Mesenchymal stem cell (in vitro differentiated cells and primary cell): Measurements from ENCODE around the gene GGPS1.

Experiments
- DNase-seq: peaks from one replicate; pipeline ENCODE4 v3.0.0-alpha.2; 2013
- H2AFZ ChIP-seq: one replicate; pipeline ENCODE4 v1.6.1; 2013; ENCODE audit warnings: low read depth, mild to moderate bottlenecking, control low read depth, inconsistent platforms, low read length, moderate library complexity
- H2AK5ac ChIP-seq: 2 replicates; pipeline ENCODE4 v1.6.1; 2013; ENCODE audit warnings: low read length, moderate library complexity, mild to moderate bottlenecking, inconsistent platforms; ENCODE audit not compliant: severe bottlenecking
- H2BK120ac ChIP-seq: one replicate; pipeline ENCODE4 v1.6.1; 2013; ENCODE audit warnings: low read depth, mild to moderate bottlenecking, inconsistent platforms, low read length, moderate library complexity
- H2BK12ac ChIP-seq, 2 experiments: one replicate each; pipeline ENCODE4 v1.6.1; 2013; ENCODE audit warnings: inconsistent platforms in 2 of 2, low read length in 2 of 2, mild to moderate bottlenecking in 2 of 2, moderate library complexity in 2 of 2, control low read depth in 1 of 2
- H2BK15ac ChIP-seq: one replicate; pipeline ENCODE4 v1.6.1; 2013; ENCODE audit warnings: mild to moderate bottlenecking, low read depth, inconsistent platforms; ENCODE audit not compliant: poor library complexity, severe bottlenecking
- H2BK5ac ChIP-seq: 2 replicates; pipeline ENCODE4 v1.6.1; 2013; ENCODE audit warnings: low read depth, mild to moderate bottlenecking, low read length, control low read depth, inconsistent platforms; ENCODE audit not compliant: poor library complexity, severe bottlenecking
- H3K14ac ChIP-seq, 2 experiments: one replicate each; pipeline ENCODE4 v1.6.1; 2013; ENCODE audit warnings: inconsistent platforms in 2 of 2, low read length in 2 of 2, control low read depth in 1 of 2, mild to moderate bottlenecking in 1 of 2, moderate library complexity in 1 of 2
- H3K18ac ChIP-seq, 2 experiments: one replicate each; pipeline ENCODE4 v1.6.1; 2013; ENCODE audit warnings: inconsistent platforms in 2 of 2, low read length in 2 of 2, control low read depth in 1 of 2, low read depth in 1 of 2, mild to moderate bottlenecking in 1 of 2
- H3K23ac ChIP-seq, 2 experiments: one replicate each; pipeline ENCODE4 v1.6.1; 2013; ENCODE audit warnings: inconsistent platforms in 2 of 2, low read length in 2 of 2, mild to moderate bottlenecking in 2 of 2, moderate library complexity in 2 of 2, control low read depth in 1 of 2
- H3K27ac ChIP-seq: 2 replicates; pipeline ENCODE4 v1.5.1; 2013; ENCODE audit warnings: mild to moderate bottlenecking, moderate library complexity, low read length, control low read depth, inconsistent platforms; ENCODE audit not compliant: poor library complexity, severe bottlenecking
- H3K27me3 ChIP-seq, 2 experiments: 2 replicates each; pipeline versions ENCODE4 v1.6.1 to v1.7.0; 2013; ENCODE audit warnings: low read length in 2 of 2, mild to moderate bottlenecking in 2 of 2, moderate library complexity in 2 of 2, control low read depth in 1 of 2, inconsistent platforms in 1 of 2; ENCODE audit not compliant: control insufficient read depth in 1 of 2, insufficient read depth in 1 of 2
- H3K36me3 ChIP-seq, 2 experiments: 2 replicates each; pipeline versions ENCODE4 v1.6.1 to v1.7.0; 2013; ENCODE audit warnings: low read length in 2 of 2, control low read depth in 1 of 2, inconsistent platforms in 1 of 2, low read depth in 1 of 2, mild to moderate bottlenecking in 1 of 2; ENCODE audit not compliant: insufficient read depth in 2 of 2, control insufficient read depth in 1 of 2
- H3K4ac ChIP-seq, 2 experiments: one replicate each; pipeline ENCODE4 v1.6.1; 2013; ENCODE audit warnings: inconsistent platforms in 2 of 2, low read length in 2 of 2, mild to moderate bottlenecking in 2 of 2, moderate library complexity in 2 of 2, control low read depth in 1 of 2, low read depth in 1 of 2
- H3K4me1 ChIP-seq: 2 replicates; pipeline ENCODE4 v1.6.1; 2013; ENCODE audit warnings: low read depth, low read length, control low read depth; ENCODE audit not compliant: control insufficient read depth, insufficient read depth
- H3K4me2 ChIP-seq: 2 replicates; pipeline ENCODE4 v1.6.1; 2013; ENCODE audit warnings: low read length, mild to moderate bottlenecking, inconsistent platforms; ENCODE audit not compliant: poor library complexity, severe bottlenecking
- H3K4me3 ChIP-seq, 2 experiments: 2 replicates each; pipeline versions ENCODE4 v1.5.1 to v1.7.0; 2013; ENCODE audit warnings: low read length in 2 of 2, mild to moderate bottlenecking in 2 of 2, control low read depth in 1 of 2, low read depth in 1 of 2; ENCODE audit not compliant: insufficient read depth in 1 of 2
- H3K79me1 ChIP-seq: replicated peaks from 2 replicates; pipeline ENCODE4 v1.6.1; 2013; ENCODE audit warnings: mild to moderate bottlenecking, control low read depth, low read length, inconsistent platforms; ENCODE audit not compliant: poor library complexity, severe bottlenecking
- H3K9ac ChIP-seq: 2 replicates; pipeline ENCODE4 v1.7.0; 2013; ENCODE audit warnings: mild to moderate bottlenecking, low read length, moderate library complexity
- H3K9me3 ChIP-seq: 2 replicates; pipeline ENCODE4 v1.7.0; 2013; ENCODE audit warnings: mild to moderate bottlenecking, low read length; ENCODE audit not compliant: control insufficient read depth
- H4K8ac ChIP-seq: one replicate; pipeline ENCODE4 v1.6.1; 2013; ENCODE audit warnings: inconsistent platforms, mild to moderate bottlenecking, low read length, moderate library complexity
- H4K91ac ChIP-seq: one replicate; pipeline ENCODE4 v1.6.1; 2013; ENCODE audit warnings: mild to moderate bottlenecking, low read length, inconsistent platforms
- WGBS: methylation state at CpG from one replicate; pipeline ENCODE4 v1.1.7; 2013; ENCODE audit warnings: mixed read lengths; 5-methylcytosine and 5-hydroxymethylcytosine counted together

The GGPS1 gene

GRCh38 chr1:235341334-235341733 is 13.0 kb downstream of the GGPS1 start:
- Histone ChIP-seq H3K9ac (no peak overlapping the region), H3K4me1 (no peaks in the 10 kb centered on the region), H3K36me3 (peaks cover 15 to 65% of the 10 kb centered on the region in 2 experiments), H2AFZ (no peak overlapping the region), H2AK5ac (no peak overlapping the region), H4K91ac (no peak overlapping the region), H2BK12ac (no peak overlapping the region), H3K27me3 (no peaks in the 10 kb centered on the region), H2BK5ac (no peak overlapping the region), H3K18ac (no peak overlapping the region), H3K4me2 (no peak overlapping the region), H2BK120ac (no peak overlapping the region), H4K8ac (no peak overlapping the region), H3K9me3 (no peaks in the 10 kb centered on the region), H2BK15ac (no peak overlapping the region), H3K23ac (no peak overlapping the region), H3K4ac (no peak overlapping the region), H3K14ac (no peak overlapping the region), H3K4me3 (no peak overlapping the region), H3K27ac (no peak overlapping the region), H3K79me1 (peaks cover 12% of the 10 kb centered on the region)
- 81% methylated on average over 1 of the region's 1 CpG for WGBS
- no peak for DNase-seq

GRCh38 chr1:235342039-235342438 is 13.7 kb downstream of the GGPS1 start:
- H2BK120ac ChIP-seq = no peak overlapping the region
- no peaks in the 10 kb centered on the region for H3K4me1 ChIP-seq
- no peak overlapping the region for H3K9ac ChIP-seq
- WGBS = 88% methylated on average over 6 of the region's 6 CpGs
- no peaks in the 10 kb centered on the region for H3K9me3 ChIP-seq
- H3K79me1 ChIP-seq = peaks cover 12% of the 10 kb centered on the region
- H3K27ac ChIP-seq = no peak overlapping the region
- no peak overlapping the region for H2BK5ac ChIP-seq
- no peak for DNase-seq
- no peak overlapping the region for H2BK15ac ChIP-seq
- no peak overlapping the region for H2BK12ac ChIP-seq
- H3K4me3 ChIP-seq = no peak overlapping the region
- no peak overlapping the region for H2AK5ac ChIP-seq
- no peak overlapping the region for H3K23ac ChIP-seq
- no peak overlapping the region for H3K14ac ChIP-seq
- no peak overlapping the region for H4K91ac ChIP-seq
- peaks cover 16 to 58% of the 10 kb centered on the region in 2 experiments for H3K36me3 ChIP-seq
- no peak overlapping the region for H4K8ac ChIP-seq
- no peaks in the 10 kb centered on the region for H3K27me3 ChIP-seq
- no peak overlapping the region for H3K18ac ChIP-seq
- no peak overlapping the region for H2AFZ ChIP-seq
- no peak overlapping the region for H3K4me2 ChIP-seq
- H3K4ac ChIP-seq = no peak overlapping the region

GRCh38 chr1:235342471-235342870 is 14.1 kb downstream of the GGPS1 start:
- Histone ChIP-seq H3K18ac (no peak overlapping the region), H2BK5ac (no peak overlapping the region), H2BK12ac (no peak overlapping the region), H3K9ac (no peak overlapping the region), H4K8ac (no peak overlapping the region), H3K4ac (no peak overlapping the region), H3K4me2 (no peak overlapping the region), H2AK5ac (no peak overlapping the region), H3K14ac (no peak overlapping the region), H3K4me1 (no peaks in the 10 kb centered on the region), H3K23ac (no peak overlapping the region), H2AFZ (no peak overlapping the region), H3K27me3 (no peaks in the 10 kb centered on the region), H2BK15ac (no peak overlapping the region), H2BK120ac (no peak overlapping the region), H4K91ac (no peak overlapping the region), H3K4me3 (no peak overlapping the region), H3K9me3 (no peaks in the 10 kb centered on the region), H3K36me3 (peaks cover 16 to 54% of the 10 kb centered on the region in 2 experiments), H3K27ac (no peak overlapping the region), H3K79me1 (peaks cover 12% of the 10 kb centered on the region)
- no peak for DNase-seq
- WGBS = 90% methylated on average over 2 of the region's 3 CpGs

- Histone ChIP-seq H2BK5ac (no peak overlapping the region), H3K4me1 (peaks cover 3% of the 10 kb centered on the region), H3K27ac (no peak overlapping the region), H4K91ac (no peak overlapping the region), H3K14ac (no peak overlapping the region), H2BK15ac (no peak overlapping the region), H2BK12ac (no peak overlapping the region), H3K4me2 (no peak overlapping the region), H3K79me1 (peaks cover 9% of the 10 kb centered on the region), H3K18ac (no peak overlapping the region), H2AK5ac (no peak overlapping the region), H3K4ac (no peak overlapping the region), H3K23ac (no peak overlapping the region), H4K8ac (no peak overlapping the region), H3K9me3 (no peaks in the 10 kb centered on the region), H3K27me3 (no peaks in the 10 kb centered on the region), H2BK120ac (no peak overlapping the region), H3K9ac (no peak overlapping the region), H3K36me3 (peaks cover 16 to 49% of the 10 kb centered on the region in 2 experiments), H3K4me3 (no peak overlapping the region), H2AFZ (no peak overlapping the region)
- 97% methylated on average over 4 of the region's 5 CpGs for WGBS
- DNase-seq = no peak
Observed at GRCh38 chr1:235343726-235344125, 15.4 kb downstream of the GGPS1 start.
